Activated CD4-positive, alpha-beta T cell treated with anti-CD3 and anti-CD28 coated beads for 36 hours (primary cell): Measurements from ENCODE around the gene NIM1K. TPM values are rescaled to one million over a fixed set of nuclear protein-coding genes. Genes with fewer than 3 reads are reported as not detected.

Experiments used
- ATAC-seq: fragments of 200-7000 bp; cut with Tn5 transposase; one replicate; pipeline ENCODE4 v1.10.0; 2021; ENCODE audit warnings: mild to moderate bottlenecking, moderate library complexity
- CTCF ChIA-PET: fragments of 350-600 bp; sonication (Branson Sonifier 250); formaldehyde crosslinking; loops from one replicate; lab custom pipeline; 2021; ENCODE audit warnings: antibody characterized with exemption; lab: Charles Lee
- POLR2A ChIA-PET: fragments of 350-600 bp; sonication (Branson Sonifier 250); formaldehyde crosslinking; loops from one replicate; lab custom pipeline; 2021; ENCODE audit warnings: antibody characterized with exemption, inconsistent platforms; lab: Charles Lee
- DNase-seq: peaks from one replicate; pipeline ENCODE4 v3.0.0-alpha.2; 2020
- H3K27ac Mint-ChIP-seq: one replicate; pipeline ENCODE4 v1.8.0; 2021; ENCODE audit warnings: mixed read lengths
- H3K27me3 Mint-ChIP-seq: one replicate; pipeline ENCODE4 v1.8.0; 2021; ENCODE audit warnings: mixed read lengths
- H3K36me3 Mint-ChIP-seq: one replicate; pipeline ENCODE4 v1.8.0; 2021; ENCODE audit warnings: low read depth, mixed read lengths
- H3K4me1 Mint-ChIP-seq: one replicate; pipeline ENCODE4 v1.8.0; 2021; ENCODE audit warnings: mixed read lengths
- H3K4me3 Mint-ChIP-seq: one replicate; pipeline ENCODE4 v1.8.0; 2021; ENCODE audit warnings: mild to moderate bottlenecking, moderate library complexity, mixed read lengths
- H3K9me3 Mint-ChIP-seq: one replicate; pipeline ENCODE4 v1.8.0; 2021; ENCODE audit warnings: low read depth, mixed read lengths
- intact Hi-C, 2 experiments: fragments of 100-400 bp; cut with DNase I in 1 of 2; cut with micrococcal nuclease in 1 of 2; formaldehyde crosslinking; loops; one replicate each; pipeline versions ENCODE4 v1.14.2 to v1.15.1; 2022 to 2024; cut with DNase I, micrococcal nuclease
- total RNA-seq, 2 experiments: library from RNA; stranded (reverse); gene quantifications; one replicate each; pipeline ENCODE4 v1.2.3, GENCODE V29; 2021

The NIM1K gene
- total RNA-seq, result 1 to 10 TPM; 2.1 to 2.3 TPM

DNA sequence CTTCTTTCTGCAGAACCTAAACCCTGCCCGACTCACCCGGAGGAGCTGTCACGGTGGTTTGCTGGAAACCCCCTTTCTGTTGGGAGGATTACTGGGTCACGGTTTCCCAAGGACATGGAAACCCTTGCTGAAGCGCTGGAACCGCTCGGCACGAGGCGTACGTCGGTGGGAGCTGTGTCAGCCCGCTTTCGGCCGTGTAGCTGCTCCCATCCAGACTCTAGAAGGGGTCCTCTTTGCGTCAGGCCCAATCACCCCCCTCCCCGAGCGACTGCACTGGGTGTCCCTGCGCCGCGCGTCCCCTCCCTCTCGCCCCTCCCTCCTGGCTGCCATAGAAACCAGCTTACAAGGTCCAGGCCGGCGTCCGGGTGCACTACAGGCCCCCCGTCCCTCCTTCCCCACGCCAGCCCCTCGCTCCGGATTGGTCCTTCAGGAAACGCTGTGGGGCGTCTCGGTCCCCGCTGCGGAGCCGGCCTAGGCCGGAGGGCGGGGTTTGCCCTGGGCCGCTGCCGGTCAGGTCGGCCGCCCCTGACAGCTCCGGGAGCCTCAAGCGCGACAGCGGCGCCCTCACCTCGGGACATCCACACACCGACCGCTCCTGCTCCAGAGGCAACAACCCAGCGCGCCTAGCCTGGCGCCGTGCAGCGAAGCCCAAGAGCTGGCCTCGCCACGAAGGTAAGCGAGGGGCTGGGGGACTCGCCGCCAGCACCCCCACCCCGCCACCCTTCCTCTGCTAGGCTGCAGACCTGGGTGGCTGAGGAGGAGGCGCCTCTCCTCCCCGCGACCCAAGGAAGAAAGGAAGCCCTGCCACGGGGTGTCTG, at the start of gene NIM1K:
Gene NIM1K (plus strand): TSS at position 486 of the 818 bp plus-strand sequence. CDS start 53,551 bp downstream, outside the sequence.
- peaks cover 32% of the 10 kb centered on the region for H3K4me1 Mint-ChIP-seq

DNA sequence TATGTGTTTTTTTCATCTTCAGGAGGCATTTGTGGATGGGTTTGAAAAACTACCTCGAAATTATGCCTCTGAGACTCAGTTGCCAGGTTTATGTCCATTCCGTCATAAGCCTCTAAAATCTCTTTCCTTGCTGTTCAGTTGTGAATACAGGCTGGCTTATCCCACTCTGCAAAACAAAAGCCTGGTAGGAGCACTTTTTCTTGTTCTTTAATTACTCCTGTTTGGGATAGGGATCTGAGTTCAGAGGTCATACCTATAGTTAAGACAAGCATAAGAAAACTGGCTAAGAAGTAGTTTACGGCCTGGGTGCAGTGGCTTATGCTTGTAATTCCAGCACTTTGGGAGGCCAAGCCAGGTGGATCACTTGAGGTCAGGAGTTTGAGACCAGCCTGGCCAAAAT, 47.0 kb upstream of the NIM1K start:
- H3K4me1 Mint-ChIP-seq, result peaks cover 9% of the 10 kb centered on the region
- no peaks in the 10 kb centered on the region for H3K27me3 Mint-ChIP-seq
- no peak overlapping the region for H3K4me3 Mint-ChIP-seq
- H3K9me3 Mint-ChIP-seq, result no peaks in the 10 kb centered on the region
- CTCF ChIA-PET, result interaction anchor here (0.9 to 1.5 kb wide), 3 partner anchors 20 to 339 kb away, joined by 3 to 4 read pairs (median 3); partner anchors contain the start of gene TMEM267
- DNase-seq (no peak), ATAC-seq (no peak)
- H3K27ac Mint-ChIP-seq, result no peak overlapping the region
- POLR2A ChIA-PET, result no interaction called here
- H3K36me3 Mint-ChIP-seq, result peaks cover 47% of the 10 kb centered on the region
- intact Hi-C loops, result no loop called here

More for the DNA sequence above, at the start of gene NIM1K:
- peaks cover 5% of the 10 kb centered on the region for H3K36me3 Mint-ChIP-seq
- H3K4me3 Mint-ChIP-seq, result peak within 1 kb of the TSS; percentile 79
- ChIA-PET CTCF (interaction anchor here (0.6 to 3.4 kb wide), 7 partner anchors 71 to 292 kb away, joined by 3 to 13 read pairs (median 3); partner anchors contain the start of gene TMEM267), POLR2A (interaction anchor here (2.5 kb wide), 1 partner anchor 71 kb away, joined by 13 read pairs; the partner anchor contains the start of gene ZNF131)
- no peaks in the 10 kb centered on the region for H3K9me3 Mint-ChIP-seq
- H3K27ac Mint-ChIP-seq, result peak within 1 kb of the TSS; percentile 73
- peak; percentile 65 for DNase-seq
- peaks cover 16% of the 10 kb centered on the region for H3K27me3 Mint-ChIP-seq
- intact Hi-C loops, result loop anchor here (1.0 to 10.0 kb wide), 13 partner anchors 70 to 1683 kb away; partner anchors contain the start of genes FBXO4 (in 1 of the 2), NNT (in 1 of the 2), TMEM267 (in 1 of the 2) and ZNF131 (in 1 of the 2)
- ATAC-seq, result peak; percentile 32

DNA sequence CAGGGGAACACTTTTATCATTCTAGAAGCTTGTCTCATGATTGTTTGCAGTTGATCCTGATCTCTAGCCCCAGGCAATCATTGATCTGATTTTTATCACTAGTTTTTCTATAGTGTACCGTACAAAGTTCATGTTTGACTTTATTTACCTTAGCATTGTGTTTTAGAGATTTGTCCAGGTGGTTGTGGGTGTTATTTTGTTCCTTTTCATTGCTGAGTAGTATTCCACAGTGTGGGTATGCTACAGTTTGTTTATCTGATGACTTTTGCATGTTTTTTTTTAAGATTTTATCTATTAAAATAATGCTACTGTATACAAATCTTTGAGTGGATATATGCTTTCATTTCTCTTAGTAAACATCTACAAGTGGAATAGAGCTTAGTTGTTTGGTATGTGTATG, 45.1 kb upstream of the NIM1K start:
- Mint-ChIP-seq H3K4me1 (peaks cover 4% of the 10 kb centered on the region), H3K9me3 (no peaks in the 10 kb centered on the region), H3K4me3 (no peak overlapping the region), H3K36me3 (peaks cover 34% of the 10 kb centered on the region), H3K27ac (no peak overlapping the region), H3K27me3 (no peaks in the 10 kb centered on the region)
- ChIA-PET CTCF (interaction anchor here (0.8 kb wide), 1 partner anchor 10 kb away, joined by 3 read pairs; no protein-coding TSS in a partner anchor), POLR2A (no interaction called here)
- ATAC-seq (no peak), DNase-seq (no peak)
- intact Hi-C loops, result no loop called here

DNA sequence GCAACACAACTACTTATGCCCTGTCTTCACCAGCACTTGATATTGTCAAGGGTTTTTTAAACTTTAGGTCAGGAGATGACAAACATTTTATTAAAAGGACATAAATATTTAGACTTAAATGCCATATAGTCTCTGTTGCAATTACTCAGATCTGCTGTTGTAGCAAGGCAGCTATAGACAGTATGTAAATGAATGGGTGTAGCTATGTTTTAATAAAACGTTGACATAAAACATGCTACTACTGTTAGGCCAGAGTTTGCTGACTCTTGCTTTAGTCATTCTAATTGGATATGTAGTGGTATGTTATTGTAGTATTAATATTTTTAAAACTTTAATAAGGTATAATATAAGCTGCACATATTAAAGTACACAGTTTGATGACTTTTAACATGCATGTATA, 43.6 kb upstream of the NIM1K start:
- POLR2A ChIA-PET, result no interaction called here
- no peak for DNase-seq

DNA sequence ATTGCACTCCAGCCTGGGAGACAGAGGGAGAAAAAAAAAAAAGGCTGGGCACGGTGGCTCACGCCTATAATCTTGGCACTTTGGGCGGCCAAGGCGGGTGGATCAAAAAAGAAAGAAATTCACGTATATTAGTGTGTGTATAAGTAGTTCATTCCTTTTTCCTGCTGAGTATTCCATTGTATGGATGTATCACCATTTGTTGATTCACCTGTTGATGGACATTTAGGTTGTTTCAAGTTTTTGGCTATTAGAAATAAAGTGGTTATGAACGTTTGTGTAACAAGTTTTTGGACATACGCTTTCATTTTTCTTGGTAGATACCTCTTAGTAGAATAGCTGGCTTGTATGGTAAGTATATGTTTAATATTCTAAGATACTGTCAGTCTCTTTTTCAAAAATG, 42.8 kb upstream of the NIM1K start:
- CTCF ChIA-PET, result interaction anchor here (0.6 kb wide), 2 partner anchors 74 to 375 kb away, joined by 3 read pairs; no protein-coding TSS in a partner anchor
- intact Hi-C loops, result no loop called here
- Mint-ChIP-seq H3K4me3 (no peak overlapping the region), H3K9me3 (no peaks in the 10 kb centered on the region), H3K27ac (no peak overlapping the region), H3K27me3 (no peaks in the 10 kb centered on the region), H3K4me1 (peaks cover 10% of the 10 kb centered on the region), H3K36me3 (peaks cover 40% of the 10 kb centered on the region)
- POLR2A ChIA-PET, result no interaction called here
- no peak for DNase-seq
- ATAC-seq, result no peak

More for the DNA sequence above, 43.6 kb upstream of the NIM1K start:
- no peak overlapping the region for H3K4me3 Mint-ChIP-seq
- intact Hi-C loops, result no loop called here
- ATAC-seq, result no peak
- H3K27me3 Mint-ChIP-seq, result no peaks in the 10 kb centered on the region
- H3K9me3 Mint-ChIP-seq, result no peaks in the 10 kb centered on the region
- peaks cover 37% of the 10 kb centered on the region for H3K36me3 Mint-ChIP-seq
- CTCF ChIA-PET, result interaction anchor here (0.6 kb wide), 1 partner anchor 9 kb away, joined by 3 read pairs; no protein-coding TSS in a partner anchor
- no peak overlapping the region for H3K27ac Mint-ChIP-seq
- H3K4me1 Mint-ChIP-seq, result peaks cover 4% of the 10 kb centered on the region

DNA sequence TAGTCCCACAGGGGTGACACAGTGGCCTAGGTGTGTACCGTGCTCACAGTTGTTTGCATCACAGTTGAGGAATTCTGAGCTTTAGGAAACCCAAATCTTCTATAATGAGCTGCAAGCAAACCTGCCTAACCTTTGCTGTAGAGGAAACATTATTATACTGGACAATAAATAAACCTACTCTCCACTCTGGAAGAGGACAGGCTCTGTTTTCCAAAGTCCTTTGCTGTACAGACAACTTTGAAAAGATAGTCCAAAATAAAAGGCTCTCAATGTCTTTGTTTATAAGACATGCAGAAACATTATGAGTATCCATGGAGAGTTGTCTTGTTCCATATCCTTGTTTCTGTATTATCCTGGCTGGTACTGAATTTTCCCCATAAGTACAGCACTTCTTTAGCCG, 42.0 kb upstream of the NIM1K start:
- POLR2A ChIA-PET, result no interaction called here

DNA sequence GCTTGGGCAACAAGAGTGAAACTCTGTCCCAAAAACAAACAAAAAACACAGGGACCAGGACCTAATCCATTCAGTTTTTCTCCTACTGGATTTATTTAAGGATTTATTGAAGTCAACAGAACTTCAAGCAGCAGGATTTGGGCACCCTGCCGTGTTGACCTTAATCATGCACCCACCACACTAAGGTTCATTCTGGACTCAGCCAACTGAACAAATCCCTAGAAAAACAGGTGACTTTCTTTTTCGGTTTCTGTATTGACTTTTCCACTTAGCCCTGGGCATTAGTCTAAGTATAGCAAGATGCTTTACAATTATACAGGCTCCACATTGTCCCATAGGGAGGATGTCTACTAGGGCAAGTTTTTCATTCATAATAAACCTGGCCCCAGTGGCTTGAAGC, 41.3 kb upstream of the NIM1K start:
- no peak for ATAC-seq
- peaks cover 32% of the 10 kb centered on the region for H3K36me3 Mint-ChIP-seq
- H3K27ac Mint-ChIP-seq, result no peak overlapping the region
- no peaks in the 10 kb centered on the region for H3K9me3 Mint-ChIP-seq
- H3K4me1 Mint-ChIP-seq, result peaks cover 21% of the 10 kb centered on the region
- intact Hi-C loops, result no loop called here
- POLR2A ChIA-PET, result no interaction called here
- no peak overlapping the region for H3K4me3 Mint-ChIP-seq
- H3K27me3 Mint-ChIP-seq, result no peaks in the 10 kb centered on the region
- no peak for DNase-seq
- CTCF ChIA-PET, result interaction anchor here (0.6 kb wide), 1 partner anchor 240 kb away, joined by 3 read pairs; no protein-coding TSS in a partner anchor

More for the DNA sequence above, 42.0 kb upstream of the NIM1K start:
- intact Hi-C loops, result no loop called here
- no peak overlapping the region for H3K27ac Mint-ChIP-seq
- no peak for DNase-seq
- H3K36me3 Mint-ChIP-seq, result peaks cover 36% of the 10 kb centered on the region
- H3K4me3 Mint-ChIP-seq, result no peak overlapping the region
- peaks cover 17% of the 10 kb centered on the region for H3K4me1 Mint-ChIP-seq
- CTCF ChIA-PET, result no interaction called here
- no peaks in the 10 kb centered on the region for H3K9me3 Mint-ChIP-seq
- no peaks in the 10 kb centered on the region for H3K27me3 Mint-ChIP-seq
- no peak for ATAC-seq

DNA sequence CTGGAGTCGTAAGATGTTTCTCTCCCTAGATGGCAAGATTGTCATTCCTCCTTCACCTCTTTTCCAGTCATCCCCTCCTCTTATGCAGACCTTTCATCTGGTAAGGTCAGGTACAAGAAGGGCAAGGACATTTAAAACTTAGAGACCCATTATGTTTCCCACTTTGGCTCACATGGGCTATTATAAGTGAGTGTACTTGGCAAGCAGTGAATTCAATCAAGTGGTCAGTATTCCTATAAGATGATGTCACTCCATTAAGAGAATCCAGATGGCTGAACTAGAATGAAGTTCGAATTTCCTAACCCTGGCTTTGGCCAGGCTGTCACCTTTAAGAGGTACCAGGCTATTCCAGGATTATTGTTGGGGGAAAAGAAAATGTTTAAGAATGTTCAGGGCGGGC, 39.1 kb upstream of the NIM1K start:
- peaks cover 25% of the 10 kb centered on the region for H3K4me1 Mint-ChIP-seq
- no peak overlapping the region for H3K27ac Mint-ChIP-seq
- no peak overlapping the region for H3K4me3 Mint-ChIP-seq
- ChIA-PET CTCF (interaction anchor here (0.8 kb wide), 1 partner anchor 13 kb away, joined by 3 read pairs; no protein-coding TSS in a partner anchor), POLR2A (interaction anchor here (1.3 kb wide), 1 partner anchor 13 kb away, joined by 3 read pairs; no protein-coding TSS in a partner anchor)
- no peak for ATAC-seq
- intact Hi-C loops, result no loop called here
- DNase-seq, result no peak
- H3K27me3 Mint-ChIP-seq, result no peaks in the 10 kb centered on the region
- peaks cover 34% of the 10 kb centered on the region for H3K36me3 Mint-ChIP-seq
- H3K9me3 Mint-ChIP-seq, result no peaks in the 10 kb centered on the region

DNA sequence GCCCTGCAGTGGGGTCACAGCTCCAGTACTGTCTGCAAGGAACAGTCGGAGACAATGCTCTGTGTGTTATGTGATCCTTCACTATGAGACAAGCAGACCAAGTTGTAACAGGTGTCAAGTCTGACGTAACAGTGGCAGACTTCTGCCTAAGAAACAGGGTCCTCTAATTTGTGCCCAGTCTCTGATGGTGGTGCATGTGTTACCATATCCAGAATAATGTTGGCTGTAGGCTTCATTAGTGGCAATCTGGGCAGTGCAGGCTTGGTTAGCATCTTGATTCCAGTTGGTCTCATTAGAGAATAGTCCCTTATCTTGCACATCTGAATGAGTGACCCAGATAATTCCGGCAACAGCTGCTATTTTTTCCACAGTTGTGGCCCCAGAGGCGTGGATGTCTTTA, 37.6 kb upstream of the NIM1K start:
- ChIA-PET POLR2A (interaction anchor here (0.6 kb wide), 1 partner anchor 22 kb away, joined by 3 read pairs; no protein-coding TSS in a partner anchor), CTCF (no interaction called here)
- ATAC-seq (no peak), DNase-seq (no peak)
- no peaks in the 10 kb centered on the region for H3K9me3 Mint-ChIP-seq
- H3K36me3 Mint-ChIP-seq, result peaks cover 29% of the 10 kb centered on the region
- H3K27me3 Mint-ChIP-seq, result no peaks in the 10 kb centered on the region
- H3K4me1 Mint-ChIP-seq, result peaks cover 29% of the 10 kb centered on the region
- H3K27ac Mint-ChIP-seq, result no peak overlapping the region
- intact Hi-C loops, result no loop called here
- H3K4me3 Mint-ChIP-seq, result no peak overlapping the region

DNA sequence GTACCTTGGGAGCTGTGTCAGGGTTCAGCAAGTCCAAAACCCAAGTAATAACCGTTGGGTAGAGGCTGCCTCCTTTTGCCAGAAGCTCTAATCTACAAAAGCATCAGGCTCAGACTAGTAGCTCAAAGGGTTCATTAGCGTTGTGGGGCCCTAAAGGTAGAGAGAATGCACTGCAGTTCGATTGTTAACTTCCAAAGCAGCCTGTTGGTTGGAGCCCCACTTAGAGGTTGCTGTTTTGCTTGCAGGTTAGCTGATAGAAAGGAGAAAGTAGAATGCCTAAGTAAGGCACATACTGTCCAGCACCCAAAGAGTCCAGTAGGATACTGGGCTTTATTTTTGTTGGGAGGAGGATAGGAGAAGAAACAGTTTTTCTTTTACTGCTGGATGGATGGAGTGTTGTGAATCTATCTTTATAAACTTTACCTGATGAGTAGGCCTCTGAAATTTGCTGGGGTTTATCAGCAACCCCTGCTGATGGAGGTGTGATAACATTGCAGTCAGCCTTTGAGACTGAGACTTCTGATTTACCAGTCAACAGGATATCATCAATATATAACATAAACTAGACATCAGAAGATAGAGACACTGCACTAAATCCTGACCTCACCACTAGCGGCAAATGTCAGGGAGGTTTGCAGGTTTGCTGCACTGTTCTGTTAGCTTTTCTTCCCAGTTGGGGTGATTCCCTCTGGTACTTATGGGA, 36.5 kb upstream of the NIM1K start:
- Mint-ChIP-seq H3K36me3 (peaks cover 31% of the 10 kb centered on the region), H3K27me3 (no peaks in the 10 kb centered on the region), H3K9me3 (no peaks in the 10 kb centered on the region), H3K4me1 (peaks cover 31% of the 10 kb centered on the region), H3K27ac (no peak overlapping the region), H3K4me3 (no peak overlapping the region)
- DNase-seq (no peak), ATAC-seq (peak; percentile 33)
- ChIA-PET POLR2A (no interaction called here), CTCF (interaction anchor here (1.5 kb wide), 1 partner anchor 38 kb away, joined by 3 read pairs; no protein-coding TSS in a partner anchor)
- intact Hi-C loops, result no loop called here

DNA sequence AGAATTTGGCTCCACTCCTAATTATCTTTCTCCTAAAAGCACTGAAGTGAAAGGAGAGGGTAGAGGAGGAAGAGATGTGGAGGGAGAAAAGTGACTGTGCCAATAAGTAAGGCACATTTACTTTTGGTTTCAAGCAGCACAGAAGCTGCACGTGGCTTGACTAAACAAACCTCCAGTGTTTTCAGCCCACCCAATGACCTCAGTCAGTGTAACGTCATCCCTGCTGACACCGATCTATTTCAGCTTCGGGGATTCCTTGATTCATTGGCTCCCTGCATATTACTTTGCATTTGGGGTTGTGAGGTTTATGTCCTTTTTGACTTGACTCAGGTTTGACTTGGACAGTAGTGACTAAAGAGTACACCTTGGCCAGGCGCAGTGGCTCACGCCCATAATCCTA, 35.6 kb upstream of the NIM1K start:
- Mint-ChIP-seq H3K4me3 (no peak overlapping the region), H3K27ac (no peak overlapping the region), H3K27me3 (no peaks in the 10 kb centered on the region), H3K4me1 (peaks cover 39% of the 10 kb centered on the region), H3K36me3 (peaks cover 37% of the 10 kb centered on the region), H3K9me3 (no peaks in the 10 kb centered on the region)
- intact Hi-C loops, result no loop called here
- DNase-seq, result peak; percentile 14
- CTCF ChIA-PET, result interaction anchor here (0.6 to 1.5 kb wide), 4 partner anchors 9 to 148 kb away, joined by 3 to 4 read pairs (median 3); no protein-coding TSS in a partner anchor
- POLR2A ChIA-PET, result no interaction called here
- peak; percentile 39 for ATAC-seq
